Smooth muscle cell of the brain vasculature (primary cell): ENCODE results near the gene POLD2.

Experiments used
- DNase-seq: peaks from one replicate; pipeline ENCODE4 v3.0.0-alpha.2; 2012; ENCODE audit warnings: low read depth, low spot score

POLD2 gene

GRCh38 chr7:44082541-44083207, 40.7 kb downstream of the POLD2 start:
- DNase-seq, result peak; percentile 97

DNA sequence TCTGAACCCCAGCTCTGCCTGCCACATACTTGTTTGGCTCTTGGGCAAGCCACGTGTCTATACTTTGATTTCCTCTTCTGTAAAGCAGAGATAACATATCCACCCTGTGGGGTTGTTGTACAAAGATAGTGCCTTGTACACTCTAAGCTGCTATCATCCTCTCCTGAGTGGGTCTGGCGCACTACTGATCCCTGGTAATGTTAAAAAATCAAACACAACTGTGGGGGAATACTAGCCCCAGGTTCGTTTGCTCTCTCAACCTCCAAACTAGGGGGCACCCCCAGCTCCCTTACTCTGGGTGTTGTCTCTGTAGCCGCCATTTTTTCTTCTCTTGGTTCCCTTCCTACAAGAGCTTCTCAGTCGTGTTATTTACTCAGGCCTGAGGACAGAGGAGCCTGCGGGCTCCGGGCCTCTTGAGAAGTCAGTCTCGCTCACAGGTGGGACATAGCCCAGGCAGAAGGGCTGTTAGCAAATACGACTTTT, 42.0 kb downstream of the POLD2 start:
- DNase-seq, result no peak

DNA sequence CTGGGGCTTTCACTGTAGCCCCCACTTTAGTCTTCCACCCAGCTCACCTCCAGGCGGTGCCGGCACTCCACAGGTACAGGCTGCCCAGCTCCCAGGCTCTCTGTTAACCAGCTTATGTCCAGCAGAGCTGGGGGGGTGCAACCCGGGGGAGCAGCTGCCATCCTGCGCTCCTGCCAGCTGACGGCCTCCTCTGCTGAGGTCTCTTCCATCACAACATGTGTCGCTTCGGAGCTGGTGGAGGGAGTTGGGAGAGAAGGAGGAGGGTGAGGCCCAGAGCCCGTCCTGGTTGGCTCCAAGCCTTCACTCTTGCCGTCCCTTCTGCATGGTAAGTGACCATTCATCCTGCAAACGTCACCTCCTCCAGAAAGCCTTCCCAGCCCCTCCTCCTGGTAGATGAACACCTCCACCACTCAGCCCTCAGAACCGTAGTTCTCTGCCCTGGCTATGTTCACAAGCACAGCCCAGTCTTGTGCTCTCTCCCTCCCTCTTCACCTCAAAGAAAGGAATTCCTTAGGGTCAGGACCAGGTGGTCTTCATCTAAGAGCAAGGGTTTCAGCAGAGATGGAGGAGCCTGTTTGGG, 42.6 kb downstream of the POLD2 start:
- no peak for DNase-seq

GRCh38 chr7:44080118-44080517, 43.2 kb downstream of the POLD2 start:
- DNase-seq, result no peak

DNA sequence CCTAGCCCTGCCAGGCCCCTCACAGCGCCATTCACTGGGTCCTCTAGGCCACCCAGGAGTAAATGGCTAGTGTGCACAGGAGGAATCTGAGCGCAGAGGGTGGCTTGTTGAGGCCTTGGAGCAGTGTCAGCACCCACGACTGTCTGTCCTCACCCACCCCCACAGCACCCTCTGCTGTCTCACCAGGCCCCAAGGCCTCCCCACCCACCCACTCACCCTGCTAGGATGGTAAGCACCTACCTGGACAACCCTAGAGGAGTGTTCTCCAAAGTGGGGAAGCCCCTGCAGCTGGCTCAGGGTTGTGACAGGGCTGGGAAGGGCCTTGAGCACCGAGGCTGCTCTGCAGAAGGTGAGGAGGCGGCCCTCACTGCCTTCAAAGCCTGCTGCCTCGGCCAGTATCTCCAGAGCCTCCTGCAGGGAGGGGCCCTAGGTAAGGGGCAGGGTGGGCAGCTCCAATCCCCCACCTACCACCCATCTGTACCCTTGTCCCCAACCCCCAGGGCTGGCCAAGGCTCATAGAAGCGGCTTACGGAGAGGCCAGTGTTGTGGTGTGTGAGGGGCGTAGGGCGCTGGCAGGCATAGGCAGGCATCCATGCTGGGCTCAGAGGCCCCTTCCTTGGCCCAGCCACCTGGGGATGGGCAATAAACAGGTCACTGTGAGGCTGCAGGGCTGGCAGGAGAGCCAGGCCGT, 43.9 kb downstream of the POLD2 start:
- DNase-seq, result no peak

- DNase-seq, result no peak
Observed at GRCh38 chr7:44078521-44078920, 44.8 kb downstream of the POLD2 start.

- no peak for DNase-seq
Observed at GRCh38 chr7:44077681-44078091, 45.7 kb downstream of the POLD2 start.

GRCh38 chr7:44077061-44077460, 46.3 kb downstream of the POLD2 start:
- no peak for DNase-seq

DNA sequence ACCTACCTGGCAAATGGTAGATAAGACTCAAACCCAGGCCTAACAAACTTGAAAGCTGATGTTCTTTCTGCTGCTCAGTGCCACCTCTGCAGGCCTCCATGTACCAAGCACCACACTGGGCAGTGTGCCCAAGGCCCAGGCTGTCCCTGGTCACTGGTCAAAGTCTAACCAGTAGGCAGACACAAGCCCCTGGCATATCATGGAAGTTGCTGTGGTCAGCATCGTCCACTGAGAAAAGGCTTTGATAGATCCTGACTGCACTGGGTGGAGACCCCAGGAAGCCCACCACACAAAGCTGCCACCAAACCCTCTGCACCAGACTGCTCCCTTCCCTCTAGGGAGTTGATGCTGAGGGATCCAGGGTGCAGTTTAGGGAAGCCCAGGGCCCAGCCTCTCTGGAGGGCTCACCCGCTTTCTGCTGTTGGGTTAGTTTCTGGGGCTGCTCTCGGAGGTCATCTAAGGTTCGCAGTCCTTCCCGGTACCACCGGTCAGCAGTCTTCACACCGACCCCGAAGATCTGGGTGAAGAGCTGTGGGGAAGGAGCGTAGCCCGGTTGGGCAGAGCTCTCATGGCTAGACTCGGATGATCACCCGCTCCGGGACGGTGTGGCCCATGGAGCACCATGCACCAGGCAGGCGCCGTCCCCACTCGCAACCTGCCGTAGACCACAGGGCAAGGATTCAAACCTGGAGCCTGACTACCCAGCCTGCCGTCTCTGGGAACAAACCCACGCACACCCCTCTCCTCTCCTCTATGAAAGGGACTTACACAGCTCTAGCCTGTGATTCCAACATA, 47.0 kb downstream of the POLD2 start:
- DNase-seq, result no peak

GRCh38 chr7:44075296-44076075, 47.9 kb downstream of the POLD2 start:
- DNase-seq, result no peak

DNA sequence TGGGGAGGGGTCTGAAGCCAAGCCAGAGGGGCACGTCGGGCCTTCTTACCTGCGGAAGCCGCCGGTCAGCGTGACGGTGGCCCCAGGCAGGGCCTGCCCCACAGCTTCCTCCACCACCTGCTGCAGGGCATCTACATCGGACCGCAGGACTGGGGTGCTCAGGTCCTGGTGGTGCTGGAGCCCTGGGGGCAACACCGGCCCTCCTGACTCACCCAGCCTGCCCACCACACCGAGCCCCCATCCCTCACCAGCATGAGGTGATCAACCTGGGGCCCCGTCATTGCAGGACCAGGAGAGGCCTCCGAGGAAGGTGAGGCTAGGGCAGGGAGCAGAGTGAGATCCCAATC, 49.0 kb downstream of the POLD2 start:
- DNase-seq, result no peak

DNA sequence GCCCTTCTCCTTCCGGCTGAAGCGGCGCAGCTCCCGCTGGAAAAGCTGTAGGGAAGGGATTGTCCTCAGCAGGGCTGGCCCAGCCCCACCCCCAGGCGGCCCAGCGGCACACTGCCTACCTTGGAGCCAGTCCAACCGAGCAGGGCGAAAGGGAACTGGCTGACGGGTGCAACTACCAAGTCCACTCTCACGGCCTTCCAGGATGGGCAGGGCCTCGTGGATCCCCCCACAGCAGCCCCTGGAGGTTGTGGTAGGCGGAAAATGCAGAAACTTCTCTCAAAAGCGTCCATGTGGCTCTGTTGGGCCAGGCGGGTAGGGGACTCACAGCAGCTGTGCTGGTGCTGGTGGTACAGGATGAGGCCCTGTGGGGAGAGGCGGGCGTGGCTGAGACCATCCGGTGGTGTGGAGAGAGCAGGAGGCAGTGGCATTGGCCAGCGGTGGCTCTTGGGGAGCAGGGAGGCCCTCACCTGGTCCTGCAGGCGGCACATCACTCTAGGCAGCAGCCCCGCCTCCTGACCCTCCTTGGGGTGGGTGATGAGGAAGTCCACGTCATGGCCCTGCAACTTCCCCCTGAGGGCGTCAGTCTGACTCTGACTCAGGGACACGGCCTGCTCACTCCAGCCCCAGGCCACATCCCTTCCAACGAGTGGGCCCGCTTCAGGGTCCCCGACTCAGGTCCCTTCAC, 49.5 kb downstream of the POLD2 start:
- no peak for DNase-seq

DNA sequence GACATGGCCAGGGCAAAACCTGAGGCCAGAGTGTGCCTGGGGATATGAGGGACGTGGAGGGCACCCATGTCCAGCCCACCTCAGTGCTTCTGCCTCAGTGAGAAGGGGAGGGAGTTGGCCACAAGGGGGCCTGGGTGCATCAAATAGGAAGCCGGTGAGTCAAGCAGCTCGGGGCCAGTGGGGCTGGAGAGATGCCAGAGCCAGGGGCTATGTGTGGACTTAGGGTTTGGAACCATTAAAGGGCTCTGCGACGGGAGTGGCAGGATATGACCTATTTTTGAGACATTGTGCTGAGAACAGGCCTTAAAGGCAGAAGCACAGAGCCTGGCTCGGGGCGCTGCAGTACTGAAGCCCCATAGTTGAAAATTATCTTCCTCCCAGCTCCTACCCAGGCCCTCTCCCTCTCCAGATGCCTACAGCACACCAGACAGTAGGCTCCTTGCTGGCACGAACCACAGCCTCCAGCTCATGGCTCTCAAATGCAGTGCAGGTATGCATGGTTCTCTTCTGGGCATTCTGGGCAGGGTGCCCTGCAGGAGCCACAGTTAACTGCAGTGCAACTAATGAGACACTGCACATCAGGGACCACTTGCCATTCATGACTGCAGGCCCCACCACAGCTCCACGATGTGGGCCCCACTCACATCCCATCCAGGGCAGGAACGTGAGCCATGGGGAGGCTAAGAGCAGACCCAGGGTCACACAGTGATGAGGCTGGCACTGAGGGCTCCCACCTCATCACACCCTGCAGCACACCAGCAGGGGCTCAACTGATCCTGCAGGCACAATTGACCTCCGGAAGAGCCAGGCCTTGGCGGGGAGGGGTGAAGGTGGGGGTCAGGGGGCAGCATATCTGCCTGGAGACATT, 50.8 kb downstream of the POLD2 start:
- peak; percentile 70 for DNase-seq

DNA sequence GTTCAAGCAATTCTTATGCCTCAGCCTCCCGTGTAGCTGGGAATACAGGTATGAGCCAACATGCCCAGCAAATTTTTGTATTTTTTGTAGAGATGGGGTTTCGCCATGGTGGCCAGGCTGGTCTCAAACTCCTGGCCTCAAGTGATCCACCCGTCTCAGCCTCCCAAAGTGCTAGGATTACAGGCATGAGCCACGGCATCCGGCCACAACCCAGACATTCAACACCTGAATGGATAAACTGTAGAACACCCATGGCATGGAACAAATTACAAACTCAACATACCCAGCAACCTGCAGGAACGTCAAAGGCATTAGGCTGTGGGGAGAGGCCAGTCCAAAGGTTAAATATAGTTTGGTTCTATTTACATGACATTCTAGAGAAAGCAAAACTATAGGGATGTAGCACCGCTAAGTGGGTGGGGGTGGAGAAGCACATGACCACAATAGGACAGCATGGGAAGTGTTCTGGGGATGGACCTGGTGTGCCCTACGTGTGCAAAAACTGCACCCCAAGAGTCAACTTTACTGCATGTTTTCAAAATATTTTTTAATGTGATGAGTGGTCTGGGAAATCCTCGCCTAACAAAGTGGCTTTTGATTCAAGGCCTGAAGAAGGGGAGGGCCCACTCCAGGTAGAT, 51.5 kb downstream of the POLD2 start:
- DNase-seq, result no peak

- no peak for DNase-seq
Observed at GRCh38 chr7:44068054-44068453, 55.3 kb downstream of the POLD2 start.

GRCh38 chr7:44067064-44067951, 56.0 kb downstream of the POLD2 start:
- DNase-seq, result no peak

DNA sequence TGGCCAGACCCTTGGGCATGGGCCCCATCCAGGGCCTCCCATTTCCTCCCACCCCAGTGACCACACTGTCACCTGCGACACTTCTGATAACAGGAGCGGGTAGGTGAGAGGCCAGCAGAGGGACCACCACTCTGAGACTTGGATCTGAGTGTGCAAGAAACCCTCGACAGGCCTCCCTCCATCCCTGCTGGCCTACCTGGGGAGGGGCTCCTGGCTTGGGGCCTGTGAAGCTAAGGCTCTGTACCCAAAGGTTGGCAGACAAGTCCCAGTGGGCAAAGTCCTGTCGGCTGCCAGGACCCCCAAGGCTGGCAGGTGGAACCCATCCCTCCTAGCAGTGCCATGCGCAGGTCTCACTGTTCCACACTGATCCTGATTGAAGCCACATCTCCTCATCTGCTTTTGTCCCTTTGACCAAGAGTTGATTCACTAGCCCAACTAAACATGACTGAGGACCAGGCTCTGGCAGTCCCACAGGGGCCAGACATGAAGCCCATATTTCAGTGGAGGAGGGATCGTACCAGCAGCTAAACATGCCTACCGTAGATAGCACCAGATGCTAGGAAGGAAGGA, 56.8 kb downstream of the POLD2 start:
- no peak for DNase-seq

DNA sequence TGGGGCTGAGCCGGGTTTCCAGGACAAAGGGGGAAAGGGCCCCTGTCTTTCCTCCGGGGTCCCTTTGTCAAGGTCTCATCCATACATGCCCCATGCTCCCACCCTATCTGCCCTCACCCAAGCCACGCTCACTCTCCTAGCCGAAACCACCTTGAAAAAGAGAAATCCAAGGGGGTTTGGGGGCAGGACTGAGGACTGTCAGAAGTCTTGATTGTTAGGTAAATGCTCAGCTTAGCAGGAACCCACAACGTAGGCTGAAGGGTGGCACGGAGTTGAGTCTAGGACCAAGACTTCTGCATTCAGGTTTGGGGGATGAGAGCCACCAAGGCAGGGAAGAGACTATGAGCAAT, 57.3 kb downstream of the POLD2 start:
- DNase-seq, result no peak
